Hepatic stellate cell (primary cell): Measurements from ENCODE around the gene VPS18.
A peak's percentile ranks its signal among the peaks of the same experiment; 100 is the strongest.

Experiments
- DNase-seq: peaks from one replicate; pipeline ENCODE4 v3.0.0; 2011; ENCODE audit warnings: low spot score

VPS18 gene

GRCh38 chr15:40921949-40922607, 27.8 kb downstream of the VPS18 start:
- no peak for DNase-seq

DNA sequence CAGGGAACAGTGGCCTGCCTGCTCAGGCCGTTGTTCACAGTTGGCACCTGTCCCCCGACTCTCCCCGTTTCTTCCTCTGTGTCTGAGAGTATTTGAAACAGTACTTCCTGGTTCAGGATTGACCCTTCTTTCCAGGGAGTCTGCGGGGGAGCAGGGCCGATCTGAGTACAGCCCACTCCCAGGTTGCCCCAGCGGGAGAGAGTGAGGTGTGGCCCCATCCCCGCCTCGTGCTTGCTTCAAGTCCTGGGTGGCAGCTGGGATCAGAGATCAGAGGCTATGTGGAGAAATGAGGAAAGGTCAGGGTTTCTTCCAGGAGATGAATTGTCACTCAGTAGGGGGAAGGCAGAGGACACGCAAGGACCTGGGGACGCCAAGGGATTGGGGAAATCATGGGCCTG, 28.4 kb downstream of the VPS18 start:
- no peak for DNase-seq

DNA sequence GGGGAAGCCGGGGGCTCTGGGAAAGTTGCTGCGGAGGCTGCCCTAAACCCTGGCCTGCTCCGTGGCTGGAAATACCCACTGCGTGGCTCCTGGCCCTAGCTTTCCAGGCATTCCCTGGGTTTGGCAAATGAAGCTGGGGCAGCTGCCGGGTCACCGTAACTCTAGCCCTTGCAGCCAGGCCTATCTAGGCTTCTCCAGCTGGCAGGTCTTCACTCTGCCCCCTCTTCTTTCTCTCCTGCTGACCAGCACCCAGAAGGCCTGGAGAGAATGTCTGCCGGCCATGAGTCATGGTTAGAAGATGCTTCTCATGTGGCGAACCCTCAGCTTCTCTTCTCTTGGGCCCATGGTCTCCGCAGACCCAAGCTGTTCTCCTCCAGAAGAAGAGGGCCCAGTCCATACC, 29.3 kb downstream of the VPS18 start:
- DNase-seq, result no peak

- DNase-seq, result no peak
Observed at GRCh38 chr15:40925495-40925862, 31.2 kb downstream of the VPS18 start.

DNA sequence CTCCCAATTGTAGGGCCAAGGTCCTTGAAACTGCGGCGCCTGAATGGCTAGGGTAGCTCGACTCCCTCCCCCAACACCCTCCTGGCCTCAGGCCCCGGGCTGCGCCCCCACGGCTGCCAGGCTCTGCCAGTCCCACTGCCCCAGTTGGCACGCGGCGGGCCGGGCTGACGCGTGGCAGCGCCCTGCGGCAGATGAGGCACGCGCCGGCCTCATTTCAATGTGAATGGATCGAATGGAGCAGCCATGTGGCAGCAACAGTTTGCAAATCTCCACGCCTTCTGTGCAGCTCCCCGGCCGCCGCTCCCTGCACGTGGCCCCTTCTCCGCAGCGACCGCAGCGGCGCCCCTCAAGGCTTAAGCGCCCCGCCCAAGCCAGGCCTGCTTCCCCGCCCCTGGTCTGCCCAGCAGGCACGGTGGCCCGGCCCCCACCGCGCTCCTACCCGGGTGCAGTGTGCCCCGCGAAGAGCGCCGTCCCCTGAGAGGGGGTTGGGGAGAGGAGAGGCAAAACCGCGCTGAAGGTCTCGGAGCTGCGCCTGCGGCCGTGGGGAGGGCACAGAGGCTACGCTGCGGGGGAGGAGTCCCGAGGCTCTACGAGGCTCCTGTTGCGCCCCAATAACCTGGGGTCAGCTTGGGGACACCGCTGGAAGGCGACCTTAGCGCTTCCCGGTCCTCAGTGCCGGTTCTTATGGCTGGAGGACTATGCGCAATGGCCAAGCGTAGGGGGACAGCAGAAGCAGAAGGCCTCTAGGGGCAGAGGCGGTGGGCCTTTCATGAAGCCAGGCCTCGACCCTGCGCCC, 31.8 kb downstream of the VPS18 start:
- no peak for DNase-seq

GRCh38 chr15:40926659-40927494, 32.6 kb downstream of the VPS18 start:
- DNase-seq, result no peak

DNA sequence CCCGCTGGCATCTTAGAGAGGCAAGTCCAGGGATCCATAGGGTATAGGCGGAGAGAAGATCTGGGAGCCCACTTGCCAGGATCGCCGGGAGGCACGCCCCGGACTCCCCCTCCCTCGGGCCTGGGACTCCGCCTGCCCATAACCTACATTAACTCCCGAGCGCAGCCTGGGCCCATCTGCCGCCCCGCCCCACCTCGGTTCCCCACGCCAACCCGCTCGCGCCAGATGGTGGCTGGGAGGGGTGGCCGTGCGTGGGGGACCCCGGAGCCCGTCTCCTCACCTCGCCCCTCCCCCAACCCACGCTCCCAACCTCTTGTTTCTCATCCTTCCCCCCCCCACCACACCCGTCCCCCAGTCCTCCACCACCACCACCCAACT, 33.2 kb downstream of the VPS18 start:
- DNase-seq, result no peak

- no peak for DNase-seq
Observed at GRCh38 chr15:40927873-40928806, 33.9 kb downstream of the VPS18 start.

GRCh38 chr15:40928821-40929659, 34.8 kb downstream of the VPS18 start, which contains the start of gene DLL4:
Gene DLL4, plus strand, starts transcription at chr15:40929340. Its CDS starts 329 bp downstream, at chr15:40929669.
- peak; percentile 56 for DNase-seq

GRCh38 chr15:40929660-40930429, 35.6 kb downstream of the VPS18 start:
- DNase-seq, result peak; percentile 61

GRCh38 chr15:40930430-40931299, 36.4 kb downstream of the VPS18 start:
- peak; percentile 44 for DNase-seq

DNA sequence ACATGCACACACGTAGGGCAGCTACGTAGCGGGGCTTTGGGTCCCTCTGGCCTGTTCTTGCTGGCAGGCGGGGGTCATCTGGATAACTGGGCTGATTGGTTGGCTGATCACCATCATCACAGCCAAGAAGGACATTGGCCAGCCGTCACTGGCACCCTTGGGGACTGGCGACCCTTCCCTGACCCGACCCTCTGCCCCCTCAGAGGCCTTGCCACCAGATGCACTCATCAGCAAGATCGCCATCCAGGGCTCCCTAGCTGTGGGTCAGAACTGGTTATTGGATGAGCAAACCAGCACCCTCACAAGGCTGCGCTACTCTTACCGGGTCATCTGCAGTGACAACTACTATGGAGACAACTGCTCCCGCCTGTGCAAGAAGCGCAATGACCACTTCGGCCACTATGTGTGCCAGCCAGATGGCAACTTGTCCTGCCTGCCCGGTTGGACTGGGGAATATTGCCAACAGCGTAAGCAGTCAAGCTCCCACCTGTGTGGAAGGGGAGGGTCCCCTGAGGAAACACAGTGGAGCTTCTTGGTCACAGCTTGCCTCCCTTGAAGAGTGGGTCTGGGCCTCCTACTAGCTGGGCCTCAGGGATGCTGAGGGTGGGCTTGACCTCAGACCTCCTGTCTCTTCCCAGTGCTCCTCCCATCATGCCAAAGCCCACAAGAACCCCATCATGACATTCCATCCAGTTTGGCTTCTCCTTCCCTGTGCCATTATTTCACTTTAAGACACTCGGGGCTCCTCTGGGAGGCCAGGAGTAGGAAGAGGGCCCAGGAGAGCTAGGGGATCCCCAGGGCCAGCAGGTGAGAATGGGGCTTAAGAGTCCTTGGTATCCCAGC, 37.3 kb downstream of the VPS18 start:
- DNase-seq, result no peak

DNA sequence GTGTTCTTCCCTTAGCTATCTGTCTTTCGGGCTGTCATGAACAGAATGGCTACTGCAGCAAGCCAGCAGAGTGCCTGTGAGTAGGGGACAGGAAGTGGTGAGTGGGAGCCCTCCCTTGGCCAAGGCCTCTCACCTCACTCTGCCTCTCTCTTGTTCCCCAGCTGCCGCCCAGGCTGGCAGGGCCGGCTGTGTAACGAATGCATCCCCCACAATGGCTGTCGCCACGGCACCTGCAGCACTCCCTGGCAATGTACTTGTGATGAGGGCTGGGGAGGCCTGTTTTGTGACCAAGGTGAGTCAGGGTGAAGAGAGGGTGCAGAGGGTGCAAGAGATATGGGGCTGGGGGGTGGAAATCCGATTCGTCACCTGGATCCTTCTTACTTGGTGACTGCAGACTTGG, 37.9 kb downstream of the VPS18 start:
- DNase-seq, result no peak

DNA sequence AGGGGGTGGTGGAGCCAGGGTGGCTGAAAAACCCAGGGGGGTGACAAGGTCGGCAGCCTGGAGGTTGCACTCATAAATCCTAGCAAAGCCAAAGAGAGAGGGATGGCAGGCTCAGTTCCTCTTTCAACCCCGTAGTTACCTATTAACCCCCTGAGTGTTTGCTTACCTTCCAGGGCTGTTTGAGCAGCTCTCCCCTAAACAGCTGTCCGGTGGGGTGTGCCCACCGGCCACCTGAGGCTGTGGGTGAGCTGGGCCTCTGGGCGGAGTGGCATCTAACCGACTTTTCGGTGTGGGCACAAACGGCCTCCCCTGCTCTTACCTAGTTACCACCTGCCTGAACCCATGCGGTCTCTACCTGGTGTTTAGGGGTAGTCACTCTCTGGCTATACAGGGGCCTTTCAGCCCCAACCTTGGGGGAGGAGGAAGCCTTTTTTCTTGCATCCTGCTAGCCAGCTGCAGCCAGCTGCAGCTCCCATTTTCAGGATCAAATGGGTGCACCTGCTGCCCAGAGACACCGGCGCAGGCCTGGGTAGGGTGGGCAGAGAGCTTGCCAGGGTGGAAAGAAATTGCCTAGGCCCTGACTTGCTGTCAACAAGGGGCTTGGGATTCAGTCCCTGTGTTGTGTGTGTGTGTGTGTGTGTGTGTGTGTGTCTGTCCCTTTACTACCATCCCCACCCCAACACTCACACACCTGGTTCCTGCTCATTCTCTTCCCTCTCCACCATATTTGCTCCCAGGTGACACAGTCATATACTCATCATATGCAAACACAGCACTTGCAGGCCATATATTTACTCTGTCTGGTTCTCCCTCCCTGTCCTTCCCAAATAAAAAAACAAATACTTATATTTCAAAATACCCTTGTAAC, 38.6 kb downstream of the VPS18 start:
- no peak for DNase-seq

DNA sequence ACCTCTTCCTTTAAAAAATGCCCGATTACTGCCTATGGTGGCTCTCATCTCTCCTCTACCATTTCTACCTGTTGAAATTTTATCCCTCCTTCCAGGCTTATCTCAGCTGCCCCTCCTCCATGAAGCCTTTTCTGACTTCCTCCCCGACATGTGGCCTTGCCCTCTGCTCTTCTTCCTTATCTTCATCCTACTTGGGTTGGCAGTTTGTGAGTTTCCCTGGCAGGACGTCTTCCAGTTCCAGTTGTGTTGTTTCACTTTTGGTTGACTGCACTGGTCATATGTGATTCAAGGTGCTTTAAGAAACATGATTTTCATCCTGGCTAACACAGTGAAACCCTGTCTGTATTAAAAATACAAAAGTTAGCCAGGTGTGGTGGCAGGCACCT, 39.3 kb downstream of the VPS18 start:
- no peak for DNase-seq

DNA sequence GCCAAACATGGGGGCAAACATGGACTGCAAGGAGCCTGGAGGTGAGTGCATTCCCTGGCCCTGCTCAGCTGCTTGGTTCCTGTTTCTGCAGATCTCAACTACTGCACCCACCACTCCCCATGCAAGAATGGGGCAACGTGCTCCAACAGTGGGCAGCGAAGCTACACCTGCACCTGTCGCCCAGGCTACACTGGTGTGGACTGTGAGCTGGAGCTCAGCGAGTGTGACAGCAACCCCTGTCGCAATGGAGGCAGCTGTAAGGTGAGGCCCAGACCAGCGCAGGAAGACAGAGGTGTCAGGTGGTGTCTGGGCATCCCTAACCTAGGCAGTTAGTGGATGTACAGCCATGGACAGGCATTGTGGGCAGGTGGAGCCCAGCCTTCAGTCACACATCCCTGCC, 40.2 kb downstream of the VPS18 start:
- DNase-seq, result no peak

GRCh38 chr15:40936234-40936708, 42.0 kb downstream of the VPS18 start:
- no peak for DNase-seq
